Ammon's horn (tissue), 1 donor: Measurements from ENCODE around the gene RIPOR3.
"Not testable (repeated sequence)": the region's sequence is repeated elsewhere in the genome, so short reads cannot be mapped to it uniquely, and the experiment has no call there.

Experiments
- DNase-seq: peaks from one replicate; pipeline ENCODE4 v3.0.0-alpha.2; 2016; ENCODE audit warnings: low spot score

The RIPOR3 gene

GRCh38 chr20:50679753-50680104 lies 11.6 kb downstream of the RIPOR3 start:
- DNase-seq = no peak

- no peak for DNase-seq
Measured at GRCh38 chr20:50678169-50678898, 13.0 kb downstream of the RIPOR3 start.

- no peak for DNase-seq
Measured at GRCh38 chr20:50676858-50677257, 14.5 kb downstream of the RIPOR3 start.

- DNase-seq = not testable (repeated sequence)
Measured at GRCh38 chr20:50676377-50676731, 15.0 kb downstream of the RIPOR3 start.

- no peak for DNase-seq
Measured at GRCh38 chr20:50675671-50676376, 15.5 kb downstream of the RIPOR3 start.

- no peak for DNase-seq
Measured at GRCh38 chr20:50674138-50674825, 17.1 kb downstream of the RIPOR3 start.

GRCh38 chr20:50673466-50674137 lies 17.7 kb downstream of the RIPOR3 start:
- no peak for DNase-seq

GRCh38 chr20:50673146-50673465 lies 18.2 kb downstream of the RIPOR3 start:
- DNase-seq = no peak

GRCh38 chr20:50672400-50673145 lies 18.8 kb downstream of the RIPOR3 start:
- no peak for DNase-seq

- DNase-seq = no peak
Measured at GRCh38 chr20:50671626-50672025, 19.7 kb downstream of the RIPOR3 start.

GRCh38 chr20:50671010-50671409 lies 20.3 kb downstream of the RIPOR3 start:
- not testable (repeated sequence) for DNase-seq

- DNase-seq = no peak
Measured at GRCh38 chr20:50670126-50670862, 21.0 kb downstream of the RIPOR3 start.

- DNase-seq = no peak
Measured at GRCh38 chr20:50668798-50669197, 22.5 kb downstream of the RIPOR3 start.

- DNase-seq = no peak
Measured at GRCh38 chr20:50668326-50668725, 23.0 kb downstream of the RIPOR3 start.

GRCh38 chr20:50666709-50667298 lies 24.5 kb downstream of the RIPOR3 start:
- DNase-seq = no peak

- DNase-seq = no peak
Measured at GRCh38 chr20:50664254-50664653, 27.1 kb downstream of the RIPOR3 start.

- DNase-seq = peak; percentile 20
Measured at GRCh38 chr20:50663095-50663821, 28.1 kb downstream of the RIPOR3 start.

- DNase-seq = no peak
Measured at GRCh38 chr20:50659975-50660670, 31.2 kb downstream of the RIPOR3 start.

- DNase-seq = no peak
Measured at GRCh38 chr20:50658804-50659380, 32.5 kb downstream of the RIPOR3 start.
